RWPE1 (cell line): ENCODE measurements around the gene SLC25A30.
"Not testable (repeated sequence)": the region's sequence is repeated elsewhere in the genome, so short reads cannot be mapped to it uniquely, and the experiment has no call there.

ENCODE experiments used
- CTCF ChIA-PET: fragments of 350-600 bp; sonication (Branson Sonifier 250); formaldehyde crosslinking; extraction: SDS; loops from one replicate; lab custom pipeline; 2021; lab: Yijun Ruan, JAX
- POLR2A ChIA-PET: fragments of 400-600 bp; formaldehyde crosslinking; extraction: SDS; loops from one replicate; lab custom pipeline; 2020; ENCODE audit warnings: antibody characterized with exemption; ENCODE audit not compliant: low non-redundant PET; lab: Yijun Ruan, JAX
- DNase-seq: peaks from one replicate; pipeline ENCODE4 v3.0.0; 2012; ENCODE audit warnings: low spot score
- H3K27ac ChIP-seq: fragments of 450-650 bp; 2 replicates; pipeline ENCODE4 v1.5.1; 2017
- TF ChIP-seq, protein P1 (sequence below): fragments of 450-650 bp; conservative IDR thresholded peaks from 2 replicates; pipeline ENCODE4 v1.5.1; 2017; ENCODE audit warnings: low read depth, mild to moderate bottlenecking

Gene SLC25A30

GRCh38 chr13:45376651-45377050, 41.5 kb downstream of the SLC25A30 start:
- POLR2A ChIA-PET, DNase-seq, H3K27ac ChIP-seq: not testable (repeated sequence)
- CTCF ChIA-PET, result interaction anchor here (2.0 kb wide), 1 partner anchor 17 kb away, joined by 9 read pairs; no protein-coding TSS in a partner anchor

GRCh38 chr13:45374917-45375316, 43.3 kb downstream of the SLC25A30 start:
- TF ChIP-seq, protein P1, sequence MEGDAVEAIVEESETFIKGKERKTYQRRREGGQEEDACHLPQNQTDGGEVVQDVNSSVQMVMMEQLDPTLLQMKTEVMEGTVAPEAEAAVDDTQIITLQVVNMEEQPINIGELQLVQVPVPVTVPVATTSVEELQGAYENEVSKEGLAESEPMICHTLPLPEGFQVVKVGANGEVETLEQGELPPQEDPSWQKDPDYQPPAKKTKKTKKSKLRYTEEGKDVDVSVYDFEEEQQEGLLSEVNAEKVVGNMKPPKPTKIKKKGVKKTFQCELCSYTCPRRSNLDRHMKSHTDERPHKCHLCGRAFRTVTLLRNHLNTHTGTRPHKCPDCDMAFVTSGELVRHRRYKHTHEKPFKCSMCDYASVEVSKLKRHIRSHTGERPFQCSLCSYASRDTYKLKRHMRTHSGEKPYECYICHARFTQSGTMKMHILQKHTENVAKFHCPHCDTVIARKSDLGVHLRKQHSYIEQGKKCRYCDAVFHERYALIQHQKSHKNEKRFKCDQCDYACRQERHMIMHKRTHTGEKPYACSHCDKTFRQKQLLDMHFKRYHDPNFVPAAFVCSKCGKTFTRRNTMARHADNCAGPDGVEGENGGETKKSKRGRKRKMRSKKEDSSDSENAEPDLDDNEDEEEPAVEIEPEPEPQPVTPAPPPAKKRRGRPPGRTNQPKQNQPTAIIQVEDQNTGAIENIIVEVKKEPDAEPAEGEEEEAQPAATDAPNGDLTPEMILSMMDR, result no peak
- CTCF ChIA-PET, result interaction anchor here (2.0 kb wide), 1 partner anchor 19 kb away, joined by 9 read pairs; no protein-coding TSS in a partner anchor

GRCh38 chr13:45373162-45373547, 45.0 kb downstream of the SLC25A30 start:
- POLR2A ChIA-PET, result no interaction called here
- TF ChIP-seq, protein P1, result no peak
- DNase-seq, result no peak
- H3K27ac ChIP-seq, result no peak overlapping the region
- CTCF ChIA-PET, result no interaction called here

More at GRCh38 chr13:45374917-45375316, 43.3 kb downstream of the SLC25A30 start:
- H3K27ac ChIP-seq, result no peak overlapping the region
- POLR2A ChIA-PET, result no interaction called here
- DNase-seq, result no peak

GRCh38 chr13:45372189-45373161, 45.7 kb downstream of the SLC25A30 start:
- TF ChIP-seq, protein P1, result no peak
- POLR2A ChIA-PET, result interaction anchor here (0.7 kb wide), 1 partner anchor 10 kb away, joined by 6 read pairs; no protein-coding TSS in a partner anchor
- DNase-seq, result no peak
- CTCF ChIA-PET, result no interaction called here
- H3K27ac ChIP-seq, result peak overlapping the region; percentile 19; the same call in 1 of the 2 replicates

- TF ChIP-seq, protein P1, result peak; percentile 81
- POLR2A ChIA-PET, result no interaction called here
- peak; percentile 51 for DNase-seq
- H3K27ac ChIP-seq, result peak overlapping the region; percentile 10; the same call in 1 of the 2 replicates
- CTCF ChIA-PET, result interaction anchor here (0.6 to 1.2 kb wide), 5 partner anchors 8 to 349 kb away, joined by 3 to 6 read pairs (median 4); no protein-coding TSS in a partner anchor
Measured at GRCh38 chr13:45370922-45371406, 47.2 kb downstream of the SLC25A30 start.

DNA sequence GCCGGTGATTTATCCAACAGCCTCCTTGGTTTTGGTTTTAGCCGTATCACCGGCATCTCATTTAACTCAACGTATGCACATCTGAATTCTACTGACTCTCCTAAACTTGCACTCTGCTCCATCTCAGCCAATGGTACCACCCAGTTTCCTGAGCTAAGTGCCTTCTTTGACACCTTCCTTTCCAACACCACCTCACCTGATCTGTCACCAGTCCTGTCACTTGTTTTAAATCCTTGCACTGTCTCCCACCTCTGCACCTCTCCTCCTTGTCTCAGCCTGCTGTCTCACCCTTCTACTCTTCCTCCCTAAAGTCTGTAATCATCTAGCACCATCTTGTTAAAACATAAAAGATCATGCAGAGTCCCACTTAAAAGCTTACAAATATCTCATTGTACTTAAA, 49.1 kb downstream of the SLC25A30 start:
- ChIA-PET POLR2A (no interaction called here), CTCF (interaction anchor here (0.5 to 0.6 kb wide), 2 partner anchors 28 to 55 kb away, joined by 3 read pairs; no protein-coding TSS in a partner anchor)
- DNase-seq, result no peak
- TF ChIP-seq, protein P1, result no peak
- peak overlapping the region; percentile 89 for H3K27ac ChIP-seq
